GM21367 (cell line): ENCODE measurements around the gene ID2.

Experiments
- ATAC-seq: cut with Tn5 transposase; IDR thresholded peaks from one replicate; pipeline ENCODE4 v1.9.1; 2021; ENCODE audit not compliant: unreplicated experiment

Gene ID2

DNA sequence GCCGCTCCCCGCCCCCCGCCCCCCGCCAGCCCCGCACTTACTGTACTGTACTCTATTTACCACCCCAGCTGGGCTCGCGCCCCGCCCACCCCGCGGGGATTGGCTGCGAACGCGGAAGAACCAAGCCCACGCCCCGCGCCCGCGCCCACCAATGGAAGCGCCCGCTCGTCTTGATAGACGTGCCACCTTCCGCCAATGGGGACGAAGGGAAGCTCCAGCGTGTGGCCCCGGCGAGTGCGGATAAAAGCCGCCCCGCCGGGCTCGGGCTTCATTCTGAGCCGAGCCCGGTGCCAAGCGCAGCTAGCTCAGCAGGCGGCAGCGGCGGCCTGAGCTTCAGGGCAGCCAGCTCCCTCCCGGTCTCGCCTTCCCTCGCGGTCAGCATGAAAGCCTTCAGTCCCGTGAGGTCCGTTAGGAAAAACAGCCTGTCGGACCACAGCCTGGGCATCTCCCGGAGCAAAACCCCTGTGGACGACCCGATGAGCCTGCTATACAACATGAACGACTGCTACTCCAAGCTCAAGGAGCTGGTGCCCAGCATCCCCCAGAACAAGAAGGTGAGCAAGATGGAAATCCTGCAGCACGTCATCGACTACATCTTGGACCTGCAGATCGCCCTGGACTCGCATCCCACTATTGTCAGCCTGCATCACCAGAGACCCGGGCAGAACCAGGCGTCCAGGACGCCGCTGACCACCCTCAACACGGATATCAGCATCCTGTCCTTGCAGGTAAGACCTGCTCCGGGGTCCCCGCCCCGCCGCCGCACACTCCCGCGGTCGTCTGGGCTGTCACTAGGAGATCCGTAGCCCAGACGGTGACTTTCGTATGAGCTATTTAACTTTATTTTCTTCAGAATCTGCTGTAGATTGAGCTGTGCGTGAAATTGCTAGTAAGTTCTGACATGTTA, at the start of gene ID2:
TSS of gene ID2 (plus strand) at position 271 of the 907 bp plus-strand sequence. CDS start at position 381, 110 bp downstream.
- peak; percentile 52 for ATAC-seq

DNA sequence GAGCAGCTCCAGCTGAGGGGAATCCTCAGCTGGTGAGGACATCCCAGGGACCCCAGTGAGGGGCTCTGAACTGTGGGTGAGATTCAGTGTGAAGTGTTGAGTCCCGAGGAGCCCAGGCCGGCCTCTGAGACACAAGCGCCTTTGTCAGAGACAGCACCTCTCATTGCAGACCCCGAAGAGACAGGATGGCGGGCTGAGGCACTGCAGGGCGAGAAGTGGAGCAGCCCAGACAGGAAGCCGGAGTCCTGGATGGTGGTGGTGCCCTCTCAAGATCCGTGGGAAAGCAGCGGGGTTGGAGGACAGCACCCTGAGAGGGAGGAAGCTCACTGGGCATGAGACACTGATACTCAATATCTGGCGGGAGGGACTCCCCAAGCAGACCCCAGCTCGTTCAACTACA, 49.1 kb upstream of the ID2 start:
- no peak for ATAC-seq

DNA sequence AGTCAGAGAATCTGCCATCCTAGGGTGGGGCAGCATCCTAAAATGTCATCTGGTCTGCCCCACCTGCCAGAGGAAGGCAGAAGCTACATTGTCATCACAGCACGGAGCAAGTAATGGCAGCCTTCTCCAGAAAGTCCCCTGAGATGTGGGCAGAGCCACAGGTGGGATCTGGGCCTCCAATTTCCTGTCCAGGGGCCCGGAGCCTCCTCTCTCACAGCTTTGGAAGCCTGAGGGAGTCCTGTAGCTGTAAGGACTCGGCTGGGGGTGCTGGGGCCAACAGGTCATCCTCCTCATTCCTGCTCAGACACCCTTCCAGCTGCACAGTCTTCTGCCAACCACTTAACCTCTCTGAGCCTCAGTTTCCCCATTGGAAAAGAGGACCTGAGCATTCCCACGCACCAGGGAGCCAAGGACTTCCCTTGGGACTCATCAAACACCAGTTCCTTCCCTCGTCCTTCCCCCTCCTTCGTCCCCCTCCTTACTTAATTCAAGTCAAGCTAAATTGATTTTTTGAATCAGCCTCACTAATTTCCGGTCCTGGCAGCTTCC, 48.6 kb upstream of the ID2 start:
- ATAC-seq = no peak

GRCh38 chr2:8633735-8634313, 48.0 kb upstream of the ID2 start:
- ATAC-seq = no peak

DNA sequence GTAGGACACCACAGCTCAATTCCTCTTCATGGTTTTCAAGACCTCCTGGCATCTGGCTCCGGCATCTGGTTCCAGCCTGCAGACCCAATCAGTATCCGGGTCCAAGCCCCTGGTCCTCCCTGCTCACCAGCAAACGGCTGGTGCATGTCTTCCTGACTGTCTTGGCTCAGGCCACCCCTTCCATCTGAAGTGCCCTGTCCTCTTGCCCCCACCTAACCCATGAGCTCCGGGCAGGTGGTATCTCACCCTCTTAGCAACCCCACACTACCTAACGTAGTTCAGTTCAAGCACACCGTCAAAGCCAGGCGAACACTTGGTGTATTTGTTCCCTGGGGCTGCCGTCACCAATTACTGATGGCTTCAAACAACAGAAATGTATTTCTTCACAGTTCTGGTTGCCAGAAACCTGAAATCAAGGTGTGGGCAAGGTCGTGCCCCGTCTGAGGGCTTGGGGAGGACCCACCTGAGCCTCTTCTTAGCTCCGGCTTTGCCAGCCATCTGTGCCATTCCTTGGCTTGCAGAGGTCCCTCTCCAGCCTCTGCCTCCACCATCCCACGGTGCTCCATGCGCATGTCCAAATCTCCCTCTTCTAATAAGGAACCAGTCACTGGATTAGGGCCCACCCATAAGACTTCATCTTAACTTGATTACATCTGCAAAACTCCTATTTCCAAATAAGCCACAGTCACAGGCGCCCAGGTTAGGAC, 47.2 kb upstream of the ID2 start:
- ATAC-seq = no peak

GRCh38 chr2:8636041-8636491, 45.8 kb upstream of the ID2 start:
- ATAC-seq = no peak

DNA sequence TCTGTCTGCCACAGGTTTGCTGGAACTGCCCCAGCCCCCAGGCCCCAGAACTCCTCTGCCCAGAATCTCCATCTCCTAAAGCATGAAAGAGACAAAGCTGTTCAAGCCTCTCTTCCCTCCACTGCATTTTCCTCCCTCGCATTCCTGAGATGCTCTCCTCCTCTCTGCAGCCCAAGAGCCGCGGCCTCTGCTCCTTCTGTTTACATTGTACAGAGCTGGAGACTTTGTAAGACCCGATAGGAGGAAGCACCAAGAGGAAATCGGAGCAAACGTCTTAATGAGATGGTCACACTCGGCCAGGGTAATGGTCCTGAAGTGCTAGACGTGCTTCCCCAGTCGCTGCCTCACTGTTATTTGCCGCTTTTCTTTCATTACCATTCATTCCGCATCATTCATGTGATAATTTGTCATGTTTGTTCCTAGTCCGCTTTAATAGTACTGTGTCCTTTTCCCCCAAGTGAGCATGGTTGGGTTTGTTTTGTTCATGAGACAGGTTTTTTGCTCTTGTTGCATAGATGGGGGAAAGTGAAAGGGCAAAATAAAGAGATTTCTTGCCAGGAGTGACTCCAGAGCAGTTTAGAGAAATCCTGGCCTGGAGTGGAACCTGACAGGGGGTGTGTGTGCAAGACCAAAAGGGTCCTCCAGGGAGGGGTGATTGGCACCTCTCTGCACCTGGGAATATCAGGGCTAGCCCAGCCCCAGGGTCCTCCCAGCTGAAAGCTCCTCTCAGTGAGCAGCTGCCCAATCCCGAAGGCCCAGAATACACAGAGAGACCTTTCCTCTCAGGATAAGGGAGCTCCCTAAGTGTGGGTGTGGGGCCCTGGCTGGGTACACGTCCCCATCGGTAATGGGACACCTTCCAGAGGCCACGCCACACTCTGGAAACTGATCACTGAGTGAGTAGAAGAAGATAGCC, 44.9 kb upstream of the ID2 start:
- no peak for ATAC-seq

DNA sequence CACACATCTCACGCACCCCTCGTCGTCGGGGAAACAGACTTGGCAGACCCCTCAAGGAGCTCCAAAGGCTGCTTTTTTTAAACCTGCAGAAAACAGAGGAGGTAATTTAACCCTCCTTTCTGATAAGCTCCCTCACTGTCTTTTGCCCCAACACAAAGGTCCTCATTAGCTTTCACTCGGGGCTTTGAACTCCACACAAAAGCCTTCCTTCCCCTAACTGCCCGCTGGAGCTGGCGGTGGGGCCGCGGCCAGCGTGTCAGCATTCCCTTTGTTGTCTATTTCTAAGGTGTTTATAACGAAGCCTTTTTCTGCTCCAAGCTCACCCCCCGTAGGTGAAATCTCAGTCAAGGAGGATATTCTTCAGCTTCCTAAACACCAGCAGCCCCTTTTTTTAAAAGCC, 43.5 kb upstream of the ID2 start:
- ATAC-seq = no peak

- no peak for ATAC-seq
Observed at GRCh38 chr2:8639122-8639635, 42.7 kb upstream of the ID2 start.

GRCh38 chr2:8640498-8640897, 41.4 kb upstream of the ID2 start:
- ATAC-seq = no peak

DNA sequence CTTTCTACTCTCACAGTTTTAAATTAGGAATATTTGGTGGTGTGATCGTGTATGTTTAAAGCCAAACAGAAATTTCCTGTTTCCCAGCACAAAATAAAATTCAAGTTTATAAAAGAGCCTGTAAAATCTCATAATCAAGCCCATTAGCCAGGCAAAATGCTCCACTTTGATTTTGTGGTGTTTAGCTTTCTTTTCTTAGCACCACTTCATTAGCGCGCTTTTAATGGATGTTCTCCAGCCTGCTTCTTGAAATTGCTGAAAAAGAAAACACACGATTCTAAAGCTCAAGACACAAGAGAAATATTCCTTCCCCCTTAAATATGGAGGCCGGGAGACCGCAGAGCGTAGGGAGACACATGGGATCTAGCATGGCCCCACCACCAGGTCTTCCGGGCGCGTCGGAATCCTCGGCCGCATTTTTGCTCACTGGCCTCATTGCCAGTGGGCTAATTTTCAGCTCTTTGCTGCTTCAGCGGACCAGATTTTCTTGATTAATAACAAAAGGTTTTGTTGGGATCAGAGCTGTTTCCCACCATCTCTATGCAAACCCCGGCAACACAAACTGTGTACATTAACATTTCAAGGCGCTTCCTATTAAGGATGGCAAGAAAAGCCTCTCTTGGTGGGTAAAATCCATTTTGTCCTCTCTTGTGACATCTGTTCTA, 40.4 kb upstream of the ID2 start:
- ATAC-seq = no peak

DNA sequence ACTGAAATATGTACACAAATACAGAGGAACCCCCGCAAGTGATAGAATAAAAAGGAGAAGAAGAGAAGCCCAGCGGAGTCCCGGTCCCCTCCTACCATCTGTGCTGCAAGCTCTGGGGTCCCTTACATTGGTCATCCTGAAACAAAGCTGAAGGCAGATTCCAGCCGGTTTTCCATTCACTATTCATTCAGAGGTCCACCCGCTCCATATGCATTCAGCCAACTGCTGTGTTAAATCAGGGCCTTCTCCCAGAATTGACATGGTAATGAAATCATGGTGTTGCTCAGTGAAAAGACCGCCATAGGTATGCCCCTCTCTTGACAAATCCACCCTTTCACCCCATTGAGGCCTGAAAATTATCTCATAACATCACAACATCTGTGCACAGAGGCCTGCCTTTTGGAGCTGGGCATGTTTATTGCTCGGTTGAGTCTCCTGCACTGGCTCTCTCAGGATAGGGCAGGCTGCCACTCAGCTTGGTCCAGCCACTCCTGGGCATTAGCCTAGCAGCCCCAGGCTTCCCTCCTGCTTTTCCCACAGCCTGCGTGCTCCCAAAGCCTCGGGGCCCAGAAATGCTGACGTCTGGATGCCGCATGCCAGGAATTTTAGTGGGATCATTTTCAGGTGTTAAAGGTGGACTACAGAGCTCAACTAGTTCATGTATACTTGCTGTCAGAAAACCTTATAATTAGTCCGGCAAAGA, 39.3 kb upstream of the ID2 start:
- no peak for ATAC-seq

DNA sequence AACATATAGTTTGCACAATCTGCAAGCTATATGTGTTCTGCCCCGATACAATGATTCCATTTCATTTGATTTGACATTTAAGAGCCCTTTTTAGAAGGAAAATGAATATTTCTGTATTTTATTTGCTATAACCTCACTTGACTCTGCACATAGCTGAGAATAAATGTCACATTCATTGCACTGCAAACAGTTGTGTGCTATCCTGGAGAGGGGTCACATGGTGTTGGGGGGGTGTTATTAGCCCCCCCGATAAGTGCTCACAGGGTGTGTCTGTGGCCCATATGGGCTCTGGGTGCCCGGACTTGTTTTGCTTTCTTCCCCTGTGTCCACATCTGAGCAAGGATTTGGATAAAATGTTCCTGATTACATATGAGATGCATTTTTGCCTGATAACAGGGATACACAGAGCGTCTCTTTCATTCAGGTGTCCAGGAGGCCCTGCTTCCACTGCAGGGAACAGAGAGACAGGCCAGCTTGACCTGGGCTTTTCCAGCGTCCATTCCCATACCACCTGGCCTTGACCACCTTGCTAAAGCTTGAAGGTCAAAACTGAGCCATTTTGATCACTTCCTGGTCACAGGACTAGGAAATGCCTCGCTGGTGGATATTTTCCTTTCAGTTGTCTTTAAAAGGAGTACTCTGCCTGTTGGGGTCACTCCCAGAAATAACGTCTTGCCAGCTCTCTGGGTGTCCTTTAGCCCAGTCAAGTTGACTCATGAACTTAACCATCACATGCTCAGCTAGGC, 38.4 kb upstream of the ID2 start:
- no peak for ATAC-seq

DNA sequence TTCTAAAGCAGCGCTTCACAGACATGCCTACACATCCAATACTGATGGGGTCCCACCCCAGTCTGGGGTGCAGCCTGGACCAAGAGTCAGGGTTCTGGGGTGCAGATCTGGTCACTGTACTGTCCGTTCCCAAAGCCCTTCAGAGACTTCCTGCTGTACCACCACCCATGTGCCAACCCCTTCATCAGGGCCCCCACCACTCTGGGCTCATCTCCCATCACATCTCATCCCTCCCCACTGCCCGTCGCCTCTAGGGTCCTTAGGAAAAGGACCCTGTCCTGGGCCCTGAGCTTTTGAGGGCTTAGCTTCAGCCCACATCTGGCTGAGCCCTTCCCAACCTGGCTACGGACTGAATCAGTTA, 37.9 kb upstream of the ID2 start:
- ATAC-seq = no peak

DNA sequence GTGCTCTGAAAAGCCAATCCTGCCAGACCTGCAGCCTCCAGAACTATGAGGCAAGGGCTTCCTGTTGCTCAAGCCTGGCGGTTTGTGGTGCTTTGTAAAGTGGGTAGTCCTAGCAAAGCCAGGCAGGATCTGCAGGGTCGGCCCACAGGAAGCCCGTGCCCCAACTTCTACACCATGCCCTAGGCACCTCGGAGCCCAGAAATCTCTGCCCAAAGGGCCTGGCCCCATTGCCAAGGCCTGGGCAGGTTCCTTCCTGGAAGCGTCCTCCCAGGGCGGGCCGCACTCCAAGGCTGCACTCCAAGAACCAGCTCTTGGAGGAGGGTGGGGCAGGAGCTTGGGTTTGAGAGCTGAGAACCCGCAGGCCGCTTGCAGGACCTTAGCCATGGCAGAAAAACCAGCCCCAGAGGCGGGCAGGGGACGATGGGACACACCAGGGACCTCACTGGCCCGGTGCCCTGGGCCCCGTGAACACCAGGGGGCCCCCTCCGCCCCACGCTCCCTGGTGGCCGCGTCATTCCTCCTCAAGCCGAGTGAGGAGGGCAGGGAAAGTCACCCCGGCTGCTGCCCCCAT, 37.2 kb upstream of the ID2 start:
- no peak for ATAC-seq

- ATAC-seq = no peak
Observed at GRCh38 chr2:8645176-8645831, 36.6 kb upstream of the ID2 start.

GRCh38 chr2:8646731-8647461, 35.0 kb upstream of the ID2 start:
- no peak for ATAC-seq
